Tibial artery (tissue), 4 donors: ENCODE results near the gene OR8D1.

Source experiments
- DNase-seq, 2 donors: peaks; one replicate each; pipeline ENCODE4 v3.0.0-alpha.2; 2019
- H3K27ac ChIP-seq, 2 donors: fragments of 200-600 bp; sonication (generic) in 1 of 2; 1 replicate in 1 of 2; 2 replicates in 1 of 2; pipeline ENCODE4 v1.5.1; 2018 to 2019; ENCODE audit warnings: mild to moderate bottlenecking in 1 of 2
- H3K27me3 ChIP-seq, 2 donors: fragments of 200-600 bp; sonication (generic) in 1 of 2; one replicate each; pipeline versions ENCODE4 v1.5.1 to v1.6.0; 2016 to 2019
- H3K36me3 ChIP-seq, 3 donors: fragments of 200-600 bp; sonication (generic) in 2 of 3; one replicate each; pipeline ENCODE4 v1.5.1; 2016 to 2019; ENCODE audit warnings: mild to moderate bottlenecking in 2 of 3
- H3K4me1 ChIP-seq, 4 donors: fragments of 200-600 bp; sonication (generic) in 2 of 4; 1 replicate in 3 of 4; 2 replicates in 1 of 4; pipeline ENCODE4 v1.5.1; 2016 to 2019
- H3K4me3 ChIP-seq, 2 donors: fragments of 200-600 bp; sonication (generic) in 1 of 2; 1 replicate in 1 of 2; 2 replicates in 1 of 2; pipeline ENCODE4 v1.5.1; 2018 to 2019; ENCODE audit warnings: mild to moderate bottlenecking in 2 of 2
- H3K9me3 ChIP-seq, 3 donors: fragments of 200-600 bp; sonication (generic) in 1 of 3; one replicate each; pipeline ENCODE4 v1.5.1; 2016 to 2019
- CTCF ChIP-seq, 2 experiments: fragments of 200-600 bp in 1 of 2; fragments of 450-650 bp in 1 of 2; IDR thresholded peaks; one replicate each; pipeline ENCODE4 v1.5.1; 2017 to 2019; ENCODE audit warnings: antibody characterized with exemption in 2 of 2, mild to moderate bottlenecking in 1 of 2, moderate library complexity in 1 of 2
- intact Hi-C: fragments of 100-400 bp; cut with DNase I; formaldehyde crosslinking; loops from one replicate; pipeline ENCODE4 v1.15.0; 2023; ENCODE audit warnings: low total_unique reads

Gene OR8D1

GRCh38 chr11:124294687-124295086 is 19.1 kb downstream of the OR8D1 start:
- Histone ChIP-seq H3K4me1 (no peaks in the 10 kb centered on the region), H3K36me3 (no peaks in the 10 kb centered on the region), H3K9me3 (peaks cover 0 to 4% (median 0%) of the 10 kb centered on the region in 3 donors), H3K27ac (no peak overlapping the region), H3K27me3 (no peaks in the 10 kb centered on the region), H3K4me3 (no peak overlapping the region)
- TF ChIP-seq CTCF (IDR thresholded peaks at IDR 0.05): no peak
- intact Hi-C loops: no loop called here
- DNase-seq: no peak

- Histone ChIP-seq H3K27ac (no peak overlapping the region), H3K36me3 (no peaks in the 10 kb centered on the region), H3K4me3 (no peak overlapping the region), H3K9me3 (no peaks in the 10 kb centered on the region), H3K4me1 (no peaks in the 10 kb centered on the region), H3K27me3 (no peaks in the 10 kb centered on the region)
- no peak for TF ChIP-seq CTCF (IDR thresholded peaks at IDR 0.05)
- intact Hi-C loops: no loop called here
- no peak for DNase-seq
Measured at GRCh38 chr11:124285610-124286344, 28.0 kb downstream of the OR8D1 start.

- intact Hi-C loops: no loop called here
- H3K4me3 ChIP-seq: no peak overlapping the region
- H3K36me3 ChIP-seq: no peaks in the 10 kb centered on the region
- no peaks in the 10 kb centered on the region for H3K27me3 ChIP-seq
- H3K4me1 ChIP-seq: no peaks in the 10 kb centered on the region
- H3K27ac ChIP-seq: no peak overlapping the region
- H3K9me3 ChIP-seq: no peaks in the 10 kb centered on the region
- no peak for DNase-seq
- TF ChIP-seq CTCF (IDR thresholded peaks at IDR 0.05): no peak
Measured at GRCh38 chr11:124278261-124278660, 35.5 kb downstream of the OR8D1 start.

- intact Hi-C loops: no loop called here
Measured at GRCh38 chr11:124277804-124278203, 35.9 kb downstream of the OR8D1 start.

GRCh38 chr11:124277207-124277606 is 36.5 kb downstream of the OR8D1 start:
- Histone ChIP-seq H3K36me3 (no peaks in the 10 kb centered on the region), H3K4me1 (no peaks in the 10 kb centered on the region), H3K27ac (no peak overlapping the region), H3K4me3 (no peak overlapping the region), H3K9me3 (no peaks in the 10 kb centered on the region), H3K27me3 (no peaks in the 10 kb centered on the region)
- DNase-seq: no peak
- intact Hi-C loops: no loop called here
- no peak for TF ChIP-seq CTCF (IDR thresholded peaks at IDR 0.05)

More at GRCh38 chr11:124277804-124278203, 35.9 kb downstream of the OR8D1 start:
- no peaks in the 10 kb centered on the region for H3K9me3 ChIP-seq
- no peaks in the 10 kb centered on the region for H3K36me3 ChIP-seq
- H3K27ac ChIP-seq: no peak overlapping the region
- DNase-seq: no peak
- H3K27me3 ChIP-seq: no peaks in the 10 kb centered on the region
- H3K4me1 ChIP-seq: no peaks in the 10 kb centered on the region
- no peak for TF ChIP-seq CTCF (IDR thresholded peaks at IDR 0.05)
- no peak overlapping the region for H3K4me3 ChIP-seq
